DOHH2 (cell line): ENCODE data around the gene TFCP2.

Experiments used
- EZH2phosphoT487 ChIP-seq: fragments of 200-600 bp; sonication (generic); IDR thresholded peaks from 2 replicates; pipeline ENCODE4 v1.6.1; 2017; ENCODE audit warnings: borderline replicate concordance, mild to moderate bottlenecking, antibody characterized with exemption, low read length, moderate library complexity, mixed read lengths
- TF ChIP-seq, protein P1 (sequence below): fragments of 200-600 bp; sonication (generic); IDR thresholded peaks from one replicate; pipeline ENCODE4 v1.5.1; 2014; ENCODE audit warnings: antibody characterized with exemption, mild to moderate bottlenecking, low read depth, low read length; ENCODE audit not compliant: poor library complexity, severe bottlenecking

DNA sequence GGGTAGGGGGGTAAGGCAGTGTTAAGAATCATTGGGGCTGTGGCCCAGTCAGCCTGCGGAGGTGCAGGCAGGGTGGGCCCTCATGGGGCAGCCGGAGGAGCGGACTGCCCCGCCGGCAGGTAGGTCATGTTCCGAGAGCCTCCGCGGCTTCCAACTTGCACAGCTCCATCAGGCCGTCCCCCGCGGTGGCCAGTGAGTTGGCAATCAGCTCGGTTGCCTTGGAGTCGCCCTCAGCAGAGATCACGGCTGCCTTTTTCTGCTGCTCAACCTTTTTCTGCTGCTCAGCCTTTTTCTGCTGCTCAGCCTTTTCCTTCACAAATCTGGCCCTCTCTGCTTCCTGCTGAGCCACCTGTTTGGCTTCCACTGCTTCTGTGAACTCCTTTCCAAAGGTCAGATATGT lies 48.4 kb downstream of the TFCP2 start:
- TF ChIP-seq, protein P1, sequence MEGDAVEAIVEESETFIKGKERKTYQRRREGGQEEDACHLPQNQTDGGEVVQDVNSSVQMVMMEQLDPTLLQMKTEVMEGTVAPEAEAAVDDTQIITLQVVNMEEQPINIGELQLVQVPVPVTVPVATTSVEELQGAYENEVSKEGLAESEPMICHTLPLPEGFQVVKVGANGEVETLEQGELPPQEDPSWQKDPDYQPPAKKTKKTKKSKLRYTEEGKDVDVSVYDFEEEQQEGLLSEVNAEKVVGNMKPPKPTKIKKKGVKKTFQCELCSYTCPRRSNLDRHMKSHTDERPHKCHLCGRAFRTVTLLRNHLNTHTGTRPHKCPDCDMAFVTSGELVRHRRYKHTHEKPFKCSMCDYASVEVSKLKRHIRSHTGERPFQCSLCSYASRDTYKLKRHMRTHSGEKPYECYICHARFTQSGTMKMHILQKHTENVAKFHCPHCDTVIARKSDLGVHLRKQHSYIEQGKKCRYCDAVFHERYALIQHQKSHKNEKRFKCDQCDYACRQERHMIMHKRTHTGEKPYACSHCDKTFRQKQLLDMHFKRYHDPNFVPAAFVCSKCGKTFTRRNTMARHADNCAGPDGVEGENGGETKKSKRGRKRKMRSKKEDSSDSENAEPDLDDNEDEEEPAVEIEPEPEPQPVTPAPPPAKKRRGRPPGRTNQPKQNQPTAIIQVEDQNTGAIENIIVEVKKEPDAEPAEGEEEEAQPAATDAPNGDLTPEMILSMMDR, result no peak
- TF ChIP-seq EZH2phosphoT487, result no peak
